ENCODE data around the gene LYPLA2.
"Not testable (repeated sequence)": the region's sequence is repeated elsewhere in the genome, so short reads cannot be mapped to it uniquely, and the experiment has no call there.

The LYPLA2 gene

DNA sequence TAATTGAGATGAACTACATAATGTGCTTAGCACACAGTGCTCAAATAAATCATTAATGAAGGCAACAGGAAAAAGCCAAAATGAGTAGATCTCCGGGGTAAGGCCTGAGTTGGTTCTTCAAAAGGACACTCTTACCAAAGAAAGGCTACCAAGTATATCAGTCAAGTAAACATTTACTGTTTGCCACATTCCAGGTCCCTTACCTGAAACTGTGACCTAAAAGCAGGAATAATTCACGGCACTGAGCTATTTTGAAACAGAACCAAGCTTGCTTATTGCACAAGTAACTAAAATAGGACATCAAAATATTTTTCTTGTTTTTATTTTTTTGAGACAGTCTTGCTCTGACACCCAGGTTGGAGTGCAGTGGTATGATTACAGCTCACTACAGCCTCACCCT is 14.7 kb upstream of the LYPLA2 start:
- FAIRE-seq: no peak
- DNase-seq (ENCODE audit: insufficient read length, low spot score): no peak
- TF ChIP-seq POLR2A (IDR thresholded peaks at IDR 0.05; ENCODE audit: low read depth, low read length) (no peak), POLR2AphosphoS5 (IDR thresholded peaks at IDR 0.05; ENCODE audit: low read depth, low read length) (no peak), POU2F2 (IDR thresholded peaks at IDR 0.05; ENCODE audit: low read depth, low read length) (no peak), SPI1 (IDR thresholded peaks at IDR 0.05; ENCODE audit: low read depth, low read length) (no peak), PAX5 (IDR thresholded peaks at IDR 0.05; ENCODE audit: insufficient read depth, low read length, severe bottlenecking) (no peak), TAF1 (IDR thresholded peaks at IDR 0.05; ENCODE audit: low read depth, low read length) (no peak)

DNA sequence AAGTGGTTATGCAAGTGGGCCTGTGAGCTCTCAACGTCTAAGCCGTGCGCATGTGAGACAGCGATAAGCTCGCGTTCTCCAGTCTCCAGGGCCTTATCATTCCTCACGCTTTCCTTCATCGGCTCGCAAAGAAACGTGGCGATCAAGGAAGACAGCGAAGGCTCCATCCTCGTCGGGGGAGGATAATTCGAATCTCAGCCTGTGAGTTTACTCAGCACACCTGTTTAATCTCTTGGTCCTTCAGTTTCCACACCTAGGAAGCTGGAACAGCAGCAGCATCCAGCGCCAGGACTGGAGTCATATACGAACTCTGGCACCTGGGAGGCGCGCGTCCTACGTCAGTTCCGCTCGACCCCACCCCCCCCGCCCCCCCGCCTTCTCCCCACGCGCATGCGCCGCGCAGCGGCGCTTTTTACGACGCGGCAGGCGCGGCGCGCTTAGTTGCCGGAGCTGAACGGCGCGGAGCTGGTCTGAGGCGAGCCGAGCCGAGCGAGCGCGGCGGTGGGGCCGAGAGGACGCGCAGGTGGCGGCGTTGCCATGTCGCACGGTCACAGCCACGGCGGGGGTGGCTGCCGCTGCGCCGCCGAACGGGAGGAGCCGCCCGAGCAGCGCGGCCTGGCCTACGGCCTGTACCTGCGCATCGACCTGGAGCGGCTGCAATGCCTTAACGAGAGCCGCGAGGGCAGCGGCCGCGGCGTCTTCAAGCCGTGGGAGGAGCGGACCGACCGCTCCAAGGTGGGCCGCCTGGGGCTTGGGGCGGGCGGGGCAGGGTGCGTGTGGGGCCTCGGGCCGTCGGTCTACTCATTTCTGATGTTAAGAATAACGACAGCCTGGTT is 12.7 kb upstream of the LYPLA2 start, which contains the start of gene PITHD1:
Gene PITHD1 (plus strand): TSS at position 440 of the 836 bp plus-strand sequence. CDS start 98 bp downstream, at position 538.
- peak; percentile 93 for DNase-seq (ENCODE audit: insufficient read length, low spot score)
- TF ChIP-seq PAX5 (IDR thresholded peaks at IDR 0.05; ENCODE audit: insufficient read depth, low read length, severe bottlenecking) (peak; percentile 75), POU2F2 (IDR thresholded peaks at IDR 0.05; ENCODE audit: low read depth, low read length) (no peak), POLR2A (IDR thresholded peaks at IDR 0.05; ENCODE audit: low read depth, low read length) (peak; percentile 69), POLR2AphosphoS5 (IDR thresholded peaks at IDR 0.05; ENCODE audit: low read depth, low read length) (peak; percentile 81), SPI1 (IDR thresholded peaks at IDR 0.05; ENCODE audit: low read depth, low read length) (no peak), TAF1 (IDR thresholded peaks at IDR 0.05; ENCODE audit: low read depth, low read length) (peak; percentile 62)
- FAIRE-seq: peak; percentile 89

DNA sequence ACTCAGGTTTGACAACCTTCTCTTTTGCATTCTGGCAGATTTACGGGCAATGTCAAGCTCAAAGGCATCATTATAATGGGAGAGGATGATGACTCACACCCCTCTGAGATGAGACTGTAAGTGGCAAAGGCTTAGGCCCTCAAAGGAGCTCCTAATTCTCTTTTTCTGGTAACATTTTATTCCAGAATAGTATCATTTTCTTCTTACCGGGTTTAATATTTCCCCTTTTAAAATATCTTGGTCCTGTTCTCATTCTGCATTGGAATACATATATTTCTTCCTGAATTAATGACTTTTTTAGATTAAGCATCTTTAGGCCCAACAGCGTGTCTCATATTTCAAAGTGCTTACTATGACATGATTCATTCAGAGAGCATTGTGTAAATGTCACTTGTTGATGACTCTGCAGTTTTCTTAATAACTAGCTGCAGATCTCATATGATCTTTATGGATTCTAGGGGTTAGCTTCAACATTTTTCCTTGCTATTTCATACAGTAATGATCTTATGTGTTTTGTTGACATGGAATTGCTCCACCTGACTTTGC is 11.0 kb upstream of the LYPLA2 start:
- no peak for DNase-seq (ENCODE audit: insufficient read length, low spot score)
- no peak for FAIRE-seq
- TF ChIP-seq SPI1 (IDR thresholded peaks at IDR 0.05; ENCODE audit: low read depth, low read length): no peak
- no peak for TF ChIP-seq POLR2AphosphoS5 (IDR thresholded peaks at IDR 0.05; ENCODE audit: low read depth, low read length)
- TF ChIP-seq POU2F2 (IDR thresholded peaks at IDR 0.05; ENCODE audit: low read depth, low read length): no peak
- no peak for TF ChIP-seq PAX5 (IDR thresholded peaks at IDR 0.05; ENCODE audit: insufficient read depth, low read length, severe bottlenecking)
- no peak for TF ChIP-seq POLR2A (IDR thresholded peaks at IDR 0.05; ENCODE audit: low read depth, low read length)
- TF ChIP-seq TAF1 (IDR thresholded peaks at IDR 0.05; ENCODE audit: low read depth, low read length): no peak

DNA sequence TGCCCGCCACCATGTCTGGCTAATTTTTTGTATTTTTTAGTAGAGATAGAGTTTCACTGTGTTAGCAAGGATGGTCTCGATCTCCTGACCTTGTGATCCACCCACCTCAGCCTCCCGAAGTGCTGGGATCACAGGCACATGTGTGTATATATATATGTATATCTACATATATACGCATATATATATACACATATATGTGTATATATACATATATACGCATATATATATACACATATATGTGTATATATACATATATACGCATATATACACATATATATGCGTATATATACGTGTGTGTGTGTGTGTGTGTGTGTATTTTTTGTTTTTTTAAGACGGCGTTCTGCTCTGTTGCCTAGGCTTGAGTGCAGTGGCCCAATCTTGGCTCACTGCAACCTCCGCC is 7.8 kb upstream of the LYPLA2 start:
- FAIRE-seq; DNase-seq (ENCODE audit: insufficient read length, low spot score): not testable (repeated sequence)

DNA sequence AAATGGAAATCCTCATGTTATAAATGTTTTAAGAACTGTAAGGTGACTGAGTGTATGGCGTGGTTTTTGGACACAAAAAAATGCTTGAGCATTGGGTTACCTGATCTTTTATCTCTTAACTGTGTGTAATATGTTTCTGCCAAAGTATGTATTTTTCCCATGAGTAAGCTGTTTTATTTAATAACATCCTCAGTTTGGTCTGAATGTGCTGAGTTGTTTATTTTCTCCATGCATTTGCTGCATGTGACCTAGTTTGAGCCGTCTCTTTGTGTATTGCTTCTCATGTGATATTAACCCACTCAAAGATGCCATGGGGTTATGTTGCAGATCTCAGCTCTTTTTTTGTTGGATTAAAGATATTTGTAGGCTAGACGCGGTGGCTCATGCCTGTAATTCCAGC is 6.1 kb upstream of the LYPLA2 start:
- FAIRE-seq (no peak), DNase-seq (ENCODE audit: insufficient read length, low spot score) (no peak)
- TF ChIP-seq SPI1 (IDR thresholded peaks at IDR 0.05; ENCODE audit: low read depth, low read length) (no peak), TAF1 (IDR thresholded peaks at IDR 0.05; ENCODE audit: low read depth, low read length) (no peak), POLR2AphosphoS5 (IDR thresholded peaks at IDR 0.05; ENCODE audit: low read depth, low read length) (no peak), PAX5 (IDR thresholded peaks at IDR 0.05; ENCODE audit: insufficient read depth, low read length, severe bottlenecking) (no peak), POU2F2 (IDR thresholded peaks at IDR 0.05; ENCODE audit: low read depth, low read length) (no peak)

DNA sequence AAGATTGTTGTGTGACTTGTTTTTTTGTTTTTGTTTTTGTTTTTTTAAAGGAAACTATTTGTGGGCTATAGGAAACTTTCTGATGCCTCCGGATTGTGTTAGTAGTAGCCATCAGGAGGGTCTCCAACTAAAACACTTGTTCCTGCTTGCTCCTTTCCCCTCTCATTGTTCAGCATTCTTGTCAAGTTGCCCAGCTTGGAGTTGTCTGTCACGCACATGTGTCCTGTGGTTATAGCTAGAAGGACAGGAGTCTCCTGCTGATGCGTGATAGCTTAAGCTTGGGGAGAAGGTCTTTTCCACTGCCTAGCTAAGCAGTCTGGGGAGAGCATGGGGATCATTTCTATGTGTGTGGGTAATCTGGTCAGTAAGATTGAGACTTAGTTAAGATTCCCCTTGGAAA is 3.2 kb upstream of the LYPLA2 start:
- TF ChIP-seq PAX5 (IDR thresholded peaks at IDR 0.05; ENCODE audit: insufficient read depth, low read length, severe bottlenecking) (no peak), TAF1 (IDR thresholded peaks at IDR 0.05; ENCODE audit: low read depth, low read length) (no peak)
- no peak for DNase-seq (ENCODE audit: insufficient read length, low spot score)
- no peak for FAIRE-seq

DNA sequence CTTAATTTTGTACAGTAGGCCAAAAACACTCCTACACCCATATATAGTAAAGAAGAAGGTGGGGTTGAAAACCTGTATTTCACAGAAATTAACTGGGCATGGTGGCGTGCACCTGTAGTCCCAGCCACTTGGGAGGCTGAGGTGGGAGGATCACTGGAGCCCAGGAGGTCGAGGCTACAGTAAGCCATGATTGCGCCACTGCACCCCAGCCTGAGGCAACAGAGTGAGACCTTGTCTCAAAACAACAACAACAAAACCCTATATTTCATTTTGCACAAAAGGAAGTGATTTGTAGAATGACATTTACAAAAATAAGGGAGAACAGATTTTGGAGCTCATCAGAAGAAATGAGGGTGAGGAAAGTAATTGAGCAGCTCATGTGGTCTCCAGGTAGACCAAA is 2.2 kb upstream of the LYPLA2 start:
- TF ChIP-seq PAX5 (IDR thresholded peaks at IDR 0.05; ENCODE audit: insufficient read depth, low read length, severe bottlenecking): no peak
- TF ChIP-seq TAF1 (IDR thresholded peaks at IDR 0.05; ENCODE audit: low read depth, low read length): no peak
- no peak for TF ChIP-seq SPI1 (IDR thresholded peaks at IDR 0.05; ENCODE audit: low read depth, low read length)
- TF ChIP-seq POU2F2 (IDR thresholded peaks at IDR 0.05; ENCODE audit: low read depth, low read length): no peak
- no peak for TF ChIP-seq POLR2A (IDR thresholded peaks at IDR 0.05; ENCODE audit: low read depth, low read length)
- TF ChIP-seq POLR2AphosphoS5 (IDR thresholded peaks at IDR 0.05; ENCODE audit: low read depth, low read length): no peak
- DNase-seq (ENCODE audit: insufficient read length, low spot score): no peak
- FAIRE-seq: no peak

DNA sequence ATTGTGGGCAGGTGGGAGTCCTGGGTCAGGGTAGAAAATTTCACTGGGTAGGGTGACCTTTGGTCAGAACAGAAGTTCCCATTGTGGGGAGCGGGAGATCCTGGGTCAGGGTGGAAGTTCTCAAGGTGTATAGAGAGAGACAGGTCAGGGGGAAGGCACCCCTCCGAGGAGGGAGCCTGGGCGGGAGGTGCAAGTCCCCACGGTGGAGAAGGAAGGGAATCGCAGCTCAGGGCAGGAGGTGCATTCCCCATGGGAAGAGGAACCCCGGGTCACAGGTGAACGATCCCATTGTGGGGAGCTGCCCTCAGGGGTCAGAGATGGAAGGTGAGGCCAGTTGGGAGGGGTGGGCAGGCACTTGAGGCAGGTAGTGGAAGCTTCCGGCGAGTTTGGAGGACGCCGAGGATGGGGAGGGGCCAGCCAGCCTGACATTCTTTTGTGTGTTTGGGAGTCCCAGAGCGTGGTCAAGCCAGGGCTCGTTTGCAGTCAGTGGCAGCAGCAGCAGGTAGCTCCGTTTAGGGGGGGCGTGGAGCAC is 637 bp downstream of the LYPLA2 start:
- TF ChIP-seq SPI1 (IDR thresholded peaks at IDR 0.05; ENCODE audit: low read depth, low read length) (no peak), POU2F2 (IDR thresholded peaks at IDR 0.05; ENCODE audit: low read depth, low read length) (no peak), POLR2A (IDR thresholded peaks at IDR 0.05; ENCODE audit: low read depth, low read length) (no peak), PAX5 (IDR thresholded peaks at IDR 0.05; ENCODE audit: insufficient read depth, low read length, severe bottlenecking) (no peak), TAF1 (IDR thresholded peaks at IDR 0.05; ENCODE audit: low read depth, low read length) (no peak), POLR2AphosphoS5 (IDR thresholded peaks at IDR 0.05; ENCODE audit: low read depth, low read length) (no peak)
- DNase-seq (ENCODE audit: insufficient read length, low spot score) (peak; percentile 58), FAIRE-seq (peak; percentile 47)

DNA sequence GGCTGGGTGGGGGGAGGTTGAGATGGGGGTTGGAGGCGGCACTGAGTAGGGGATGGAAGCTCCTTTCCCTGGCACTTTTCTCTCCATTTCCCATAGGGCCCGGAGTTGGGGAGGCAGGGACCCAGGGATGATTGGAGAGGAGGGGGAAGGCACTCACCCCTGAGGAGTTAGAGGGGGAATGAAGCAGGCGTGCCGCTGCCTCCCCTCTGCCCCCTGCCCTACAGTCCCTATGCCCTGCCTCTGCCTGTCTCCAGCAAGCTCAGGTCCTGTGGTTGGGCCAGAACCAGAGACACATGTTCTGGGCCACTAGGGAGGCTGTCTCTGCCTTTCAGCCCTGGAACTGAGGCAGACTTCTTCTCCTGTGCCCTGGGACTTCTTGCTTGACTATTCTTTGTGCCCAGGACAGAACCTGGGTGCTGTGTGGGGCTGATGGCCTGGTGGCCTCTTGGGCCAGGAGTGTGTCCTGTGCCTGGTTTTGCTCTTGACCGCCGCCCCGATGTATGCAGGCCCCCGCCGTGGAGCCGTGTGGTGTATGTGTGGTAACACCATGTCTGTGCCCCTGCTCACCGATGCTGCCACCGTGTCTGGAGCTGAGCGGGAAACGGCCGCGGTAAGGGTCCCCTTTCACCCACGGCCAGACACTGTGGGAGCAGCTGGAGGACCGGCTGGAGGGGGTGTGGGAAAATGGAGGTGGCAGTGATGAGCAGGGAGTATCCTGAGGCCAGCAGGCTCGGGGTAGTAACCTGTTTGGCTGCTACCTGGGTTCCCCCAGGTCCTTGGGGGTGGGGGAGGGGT is 1.4 kb downstream of the LYPLA2 start:
- DNase-seq (ENCODE audit: insufficient read length, low spot score): no peak
- FAIRE-seq: no peak
- TF ChIP-seq PAX5 (IDR thresholded peaks at IDR 0.05; ENCODE audit: insufficient read depth, low read length, severe bottlenecking) (no peak), POLR2AphosphoS5 (IDR thresholded peaks at IDR 0.05; ENCODE audit: low read depth, low read length) (no peak), TAF1 (IDR thresholded peaks at IDR 0.05; ENCODE audit: low read depth, low read length) (no peak), POLR2A (IDR thresholded peaks at IDR 0.05; ENCODE audit: low read depth, low read length) (no peak), SPI1 (IDR thresholded peaks at IDR 0.05; ENCODE audit: low read depth, low read length) (no peak), POU2F2 (IDR thresholded peaks at IDR 0.05; ENCODE audit: low read depth, low read length) (no peak)
